ENCODE results near the gene PYDC1. TPM values are rescaled to one million over a fixed set of nuclear protein-coding genes. Genes with fewer than 3 reads are reported as not detected.
A peak's percentile ranks its signal among the peaks of the same experiment; 100 is the strongest.

The PYDC1 gene
- total RNA-seq, 5 donors from 2014 or later (not counting 1 experiment from before 2014, with no cell fraction given): not detected

DNA sequence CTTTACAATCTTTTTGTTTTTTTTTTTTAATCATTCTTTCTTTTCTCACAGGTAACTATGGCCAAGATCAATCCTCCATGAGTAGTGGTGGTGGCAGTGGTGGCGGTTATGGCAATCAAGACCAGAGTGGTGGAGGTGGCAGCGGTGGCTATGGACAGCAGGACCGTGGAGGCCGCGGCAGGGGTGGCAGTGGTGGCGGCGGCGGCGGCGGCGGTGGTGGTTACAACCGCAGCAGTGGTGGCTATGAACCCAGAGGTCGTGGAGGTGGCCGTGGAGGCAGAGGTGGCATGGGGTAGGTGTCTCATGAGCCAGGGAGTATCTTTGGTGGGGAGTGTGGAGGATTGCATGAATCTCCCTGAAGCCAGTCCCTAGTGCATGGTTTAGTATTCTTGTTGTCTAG, 32.0 kb downstream of the PYDC1 start:
- peak overlapping the region; percentile 68 to 70 for H3K27ac Mint-ChIP-seq
- Histone ChIP-seq H3K9me3 (no peaks in the 10 kb centered on the region), H3K4me1 (ENCODE audit: control insufficient read depth in 1 of 2, extremely low read depth in 1 of 2, insufficient read depth in 2 of 2, low read length in 2 of 2) (peaks cover 56 to 78% of the 10 kb centered on the region in 2 experiments), H3K4me3 (ENCODE audit: control insufficient read depth in 1 of 2, extremely low read depth in 1 of 2, low read length in 1 of 2) (no peak overlapping the region), H3K27me3 (replicated peaks in 1 of 2; ENCODE audit: control insufficient read depth in 2 of 2, extremely low read depth in 1 of 2, insufficient read depth in 2 of 2, low read length in 1 of 2) (no peaks in the 10 kb centered on the region), H3K36me3 (ENCODE audit: control insufficient read depth in 2 of 2, extremely low read depth in 1 of 2, insufficient read depth in 1 of 2, low read length in 1 of 2) (peaks cover 9 to 80% of the 10 kb centered on the region in 2 donors), H3K27ac (ENCODE audit: low read length) (no peak overlapping the region)
- POLR2A ChIA-PET: interaction anchor here (0.7 to 1.2 kb wide), 6 partner anchors 12 to 67 kb away, joined by 3 to 12 read pairs (median 5); partner anchors contain the start of genes KAT8 (in 1 of the 2) and PYCARD (in 1 of the 2)
- H3K4me1 Mint-ChIP-seq: peaks cover 81 to 94% (median 86%) of the 10 kb centered on the region in 3 donors
- peak overlapping the region in 2 of 3 donors; percentile 25 to 97 for H3K4me3 Mint-ChIP-seq
- ATAC-seq (replicated peaks in 1 of 4) (no peak), DNase-seq (no peak)
- H3K27me3 Mint-ChIP-seq: peaks cover 0 to 2% of the 10 kb centered on the region in 2 donors
- H3K9me3 Mint-ChIP-seq: no peaks in the 10 kb centered on the region
- peaks cover 81% of the 10 kb centered on the region for H3K36me3 Mint-ChIP-seq
- 95% methylated on average over 13 of the region's 14 CpGs for WGBS (ENCODE audit: insufficient coverage)
- CTCF ChIA-PET: interaction anchor here in 1 of 2 donors (0.7 kb wide), 1 partner anchor 16 kb away, joined by 4 read pairs; no protein-coding TSS in a partner anchor

DNA sequence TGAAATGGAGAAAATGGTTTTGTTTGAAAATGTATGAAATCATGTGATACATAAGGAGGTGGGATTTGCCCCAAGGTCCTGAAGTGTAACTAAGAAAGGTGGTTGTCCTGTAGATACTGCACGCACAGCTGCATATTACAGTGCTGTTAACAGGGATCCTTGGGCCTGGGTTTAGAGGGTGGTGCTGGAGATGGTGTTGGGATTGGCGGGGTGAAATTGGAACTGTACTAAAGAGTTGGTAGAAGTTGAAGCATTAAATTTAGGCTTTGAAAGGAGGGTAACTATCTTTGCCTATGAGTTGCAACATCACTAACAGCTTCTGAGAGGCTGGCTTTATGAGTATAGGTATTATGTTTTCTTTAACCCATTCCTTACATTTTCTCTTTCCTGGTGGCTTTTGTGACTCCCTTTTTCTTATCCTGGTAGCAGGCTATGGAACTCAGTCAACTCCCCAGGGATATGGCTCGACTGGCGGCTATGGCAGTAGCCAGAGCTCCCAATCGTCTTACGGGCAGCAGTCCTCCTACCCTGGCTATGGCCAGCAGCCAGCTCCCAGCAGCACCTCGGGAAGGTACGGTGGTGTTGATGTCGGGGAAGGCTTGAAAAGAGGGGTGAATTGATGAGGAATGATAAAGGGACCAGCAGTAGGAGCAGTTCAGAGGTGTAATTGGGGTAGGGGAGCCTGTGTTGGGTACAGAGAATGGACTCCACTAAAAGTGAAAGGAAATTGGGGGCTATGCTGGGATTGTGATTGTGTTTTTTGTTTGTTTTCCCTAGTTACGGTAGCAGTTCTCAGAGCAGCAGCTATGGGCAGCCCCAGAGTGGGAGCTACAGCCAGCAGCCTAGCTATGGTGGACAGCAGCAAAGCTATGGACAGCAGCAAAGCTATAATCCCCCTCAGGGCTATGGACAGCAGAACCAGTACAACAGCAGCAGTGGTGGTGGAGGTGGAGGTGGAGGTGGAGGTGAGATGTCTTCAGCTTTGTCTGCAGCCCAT, 33.2 kb downstream of the PYDC1 start:
- H3K4me3 Mint-ChIP-seq: peak overlapping the region; percentile 60 to 98 (median 97)
- ChIA-PET CTCF (interaction anchor here (0.6 to 0.7 kb wide), 3 partner anchors 17 to 296 kb away, joined by 3 to 4 read pairs (median 4); no protein-coding TSS in a partner anchor), POLR2A (interaction anchor here (0.5 to 2.2 kb wide), 8 partner anchors 9 to 686 kb away, joined by 3 to 12 read pairs (median 4); partner anchors contain the start of genes KAT8 (in 1 of the 2) and PYCARD (in 1 of the 2))
- H3K4me1 Mint-ChIP-seq: peaks cover 74 to 88% (median 79%) of the 10 kb centered on the region in 3 donors
- 75% methylated on average over 5 of the region's 10 CpGs for WGBS (ENCODE audit: insufficient coverage)
- H3K27ac Mint-ChIP-seq: peak overlapping the region; percentile 65 to 74
- peaks cover 58 to 75% of the 10 kb centered on the region in 2 experiments for H3K4me1 ChIP-seq (ENCODE audit: control insufficient read depth in 1 of 2, extremely low read depth in 1 of 2, insufficient read depth in 2 of 2, low read length in 2 of 2)
- peaks cover 6 to 68% of the 10 kb centered on the region in 2 donors for H3K36me3 ChIP-seq (ENCODE audit: control insufficient read depth in 2 of 2, extremely low read depth in 1 of 2, insufficient read depth in 1 of 2, low read length in 1 of 2)
- peaks cover 70% of the 10 kb centered on the region for H3K36me3 Mint-ChIP-seq
- DNase-seq (no peak), ATAC-seq (replicated peaks in 1 of 4) (no peak)
- H3K27me3 ChIP-seq (replicated peaks in 1 of 2; ENCODE audit: control insufficient read depth in 2 of 2, extremely low read depth in 1 of 2, insufficient read depth in 2 of 2, low read length in 1 of 2): no peaks in the 10 kb centered on the region
- no peaks in the 10 kb centered on the region for H3K9me3 Mint-ChIP-seq
- H3K4me3 ChIP-seq (ENCODE audit: control insufficient read depth in 1 of 2, extremely low read depth in 1 of 2, low read length in 1 of 2): no peak overlapping the region
- peak overlapping the region; percentile 25 for H3K27ac ChIP-seq (ENCODE audit: low read length)
- no peaks in the 10 kb centered on the region for H3K9me3 ChIP-seq
- H3K27me3 Mint-ChIP-seq: peaks cover 0 to 2% of the 10 kb centered on the region in 2 donors

DNA sequence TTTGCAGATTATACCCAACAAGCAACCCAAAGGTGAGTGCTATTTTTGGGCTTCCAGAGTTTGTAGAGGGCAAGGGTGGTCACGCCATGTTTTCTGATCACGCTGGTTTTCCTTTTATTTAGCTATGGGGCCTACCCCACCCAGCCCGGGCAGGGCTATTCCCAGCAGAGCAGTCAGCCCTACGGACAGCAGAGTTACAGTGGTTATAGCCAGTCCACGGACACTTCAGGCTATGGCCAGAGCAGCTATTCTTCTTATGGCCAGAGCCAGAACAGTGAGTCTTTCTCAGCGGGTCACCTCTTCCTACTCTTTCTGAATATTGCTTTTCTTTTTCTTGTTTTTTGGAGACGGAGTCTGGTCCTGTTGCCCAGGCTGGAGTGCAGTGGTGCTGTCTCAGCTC, 34.5 kb downstream of the PYDC1 start:
- POLR2A ChIA-PET: interaction anchor here (0.5 to 2.2 kb wide), 3 partner anchors 13 to 40 kb away, joined by 3 to 8 read pairs (median 8); no protein-coding TSS in a partner anchor
- CTCF ChIA-PET: interaction anchor here (0.7 to 1.0 kb wide), 3 partner anchors 11 to 541 kb away, joined by 4 to 5 read pairs (median 5); no protein-coding TSS in a partner anchor
- H3K4me1 Mint-ChIP-seq: peaks cover 73 to 85% (median 78%) of the 10 kb centered on the region in 3 donors
- DNase-seq (no peak), ATAC-seq (replicated peaks in 1 of 4) (no peak)
- Histone ChIP-seq H3K27ac (ENCODE audit: low read length) (peak overlapping the region; percentile 13), H3K9me3 (no peaks in the 10 kb centered on the region), H3K36me3 (ENCODE audit: control insufficient read depth in 2 of 2, extremely low read depth in 1 of 2, insufficient read depth in 1 of 2, low read length in 1 of 2) (peaks cover 6 to 55% of the 10 kb centered on the region in 2 donors), H3K27me3 (replicated peaks in 1 of 2; ENCODE audit: control insufficient read depth in 2 of 2, extremely low read depth in 1 of 2, insufficient read depth in 2 of 2, low read length in 1 of 2) (no peaks in the 10 kb centered on the region), H3K4me1 (ENCODE audit: control insufficient read depth in 1 of 2, extremely low read depth in 1 of 2, insufficient read depth in 2 of 2, low read length in 2 of 2) (peaks cover 65 to 77% of the 10 kb centered on the region in 2 experiments), H3K4me3 (ENCODE audit: control insufficient read depth in 1 of 2, extremely low read depth in 1 of 2, low read length in 1 of 2) (peak overlapping the region; percentile 90 to 92)
- peak overlapping the region; percentile 97 to 98 (median 98) for H3K4me3 Mint-ChIP-seq
- H3K36me3 Mint-ChIP-seq: peaks cover 58% of the 10 kb centered on the region
- WGBS (ENCODE audit: insufficient coverage): 23% methylated on average over 4 of the region's 7 CpGs
- H3K27ac Mint-ChIP-seq: peak overlapping the region; percentile 75 to 83
- peaks cover 0 to 2% of the 10 kb centered on the region in 2 donors for H3K27me3 Mint-ChIP-seq
- no peaks in the 10 kb centered on the region for H3K9me3 Mint-ChIP-seq

DNA sequence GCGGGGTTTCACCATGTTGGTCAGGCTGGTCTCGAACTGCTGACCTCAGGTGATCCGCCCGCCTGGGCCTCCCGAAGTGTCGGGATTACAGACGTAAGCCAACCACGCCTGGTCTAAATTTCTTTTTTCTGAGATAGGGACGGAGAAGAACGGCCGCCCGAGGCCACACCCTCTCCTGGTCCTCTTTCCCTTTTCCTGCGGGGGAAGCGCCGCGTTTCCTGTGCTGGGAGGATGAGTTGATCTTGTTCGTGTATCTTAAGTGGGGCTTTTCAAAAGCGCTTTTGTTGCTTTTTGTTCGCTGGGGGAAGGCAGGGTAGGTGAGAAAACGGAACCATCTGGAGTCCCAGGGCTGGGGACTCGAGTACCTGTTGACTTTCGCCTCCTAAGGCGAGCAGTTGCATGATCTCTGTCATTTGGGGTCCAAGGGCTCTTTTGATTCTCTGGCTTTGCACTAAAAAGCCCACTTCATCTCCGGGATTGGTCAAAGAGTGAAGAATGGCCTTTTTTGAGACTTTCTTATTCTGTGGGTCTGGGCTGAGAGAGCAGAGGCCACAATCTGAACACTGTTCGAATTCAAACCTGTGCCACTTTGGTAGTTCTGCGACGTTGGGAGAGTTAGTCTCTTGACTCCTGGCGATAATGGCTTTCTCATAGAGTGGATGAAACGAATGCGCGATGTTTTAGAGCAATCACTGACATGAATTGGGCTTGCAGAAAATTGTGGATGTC, 35.7 kb downstream of the PYDC1 start:
- Histone ChIP-seq H3K9me3 (no peaks in the 10 kb centered on the region), H3K4me3 (ENCODE audit: control insufficient read depth in 1 of 2, extremely low read depth in 1 of 2, low read length in 1 of 2) (peak overlapping the region; percentile 90 to 92), H3K27ac (ENCODE audit: low read length) (peak overlapping the region; percentile 89), H3K4me1 (ENCODE audit: control insufficient read depth in 1 of 2, extremely low read depth in 1 of 2, insufficient read depth in 2 of 2, low read length in 2 of 2) (peaks cover 61 to 80% of the 10 kb centered on the region in 2 experiments), H3K36me3 (ENCODE audit: control insufficient read depth in 2 of 2, extremely low read depth in 1 of 2, insufficient read depth in 1 of 2, low read length in 1 of 2) (peaks cover 6 to 43% of the 10 kb centered on the region in 2 donors), H3K27me3 (replicated peaks in 1 of 2; ENCODE audit: control insufficient read depth in 2 of 2, extremely low read depth in 1 of 2, insufficient read depth in 2 of 2, low read length in 1 of 2) (no peaks in the 10 kb centered on the region)
- DNase-seq: peak in 1 of 35 experiments; percentile 53
- peak overlapping the region; percentile 97 to 98 (median 98) for H3K4me3 Mint-ChIP-seq
- H3K4me1 Mint-ChIP-seq: peaks cover 71 to 84% (median 77%) of the 10 kb centered on the region in 3 donors
- H3K9me3 Mint-ChIP-seq: no peaks in the 10 kb centered on the region
- H3K27me3 Mint-ChIP-seq: peaks cover 0 to 2% of the 10 kb centered on the region in 2 donors
- peak overlapping the region; percentile 93 to 99 for H3K27ac Mint-ChIP-seq
- POLR2A ChIA-PET: interaction anchor here in 1 of 2 donors (1.0 to 2.2 kb wide), 4 partner anchors 8 to 64 kb away, joined by 3 to 16 read pairs (median 9); partner anchors contain the start of gene KAT8
- 2% methylated on average over 15 of the region's 31 CpGs for WGBS (ENCODE audit: insufficient coverage)
- CTCF ChIA-PET: no interaction called here
- ATAC-seq (replicated peaks in 1 of 4): no peak
- H3K36me3 Mint-ChIP-seq: peaks cover 47% of the 10 kb centered on the region

DNA sequence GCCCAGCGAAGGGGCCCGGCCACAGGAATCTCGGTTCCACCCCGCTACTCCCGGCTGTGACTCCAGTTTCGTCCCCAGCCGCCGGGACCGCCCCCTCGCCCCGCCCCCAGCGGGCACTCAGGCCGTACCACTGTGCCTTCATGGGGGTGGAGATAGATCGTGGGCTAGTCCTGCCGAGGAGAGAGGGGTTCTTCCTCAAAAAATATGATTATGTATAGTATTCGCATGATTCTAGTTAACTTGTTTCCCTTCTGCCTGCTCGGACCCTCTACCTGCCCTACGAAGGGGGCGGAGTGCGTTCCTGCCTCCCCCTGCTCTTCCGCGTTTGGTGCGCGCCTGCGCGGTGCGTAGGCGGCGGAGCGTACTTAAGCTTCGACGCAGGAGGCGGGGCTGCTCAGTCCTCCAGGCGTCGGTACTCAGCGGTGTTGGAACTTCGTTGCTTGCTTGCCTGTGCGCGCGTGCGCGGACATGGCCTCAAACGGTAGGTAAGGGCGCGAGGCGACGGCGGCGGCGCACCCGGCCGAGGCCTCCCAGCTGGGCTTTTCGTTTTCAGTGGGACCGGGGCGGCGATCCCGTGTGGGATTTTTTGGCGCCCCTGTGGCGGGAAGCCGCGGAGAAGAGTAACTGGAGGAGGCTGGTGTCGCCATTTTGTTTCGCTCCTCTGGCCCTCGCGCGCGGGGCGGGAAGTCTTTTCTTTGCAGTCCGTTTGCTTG, 37.0 kb downstream of the PYDC1 start, which contains the start of gene FUS:
TSS of gene FUS (plus strand) at position 393 of the 713 bp plus-strand sequence. CDS start at position 469, 76 bp downstream.
- H3K9me3 ChIP-seq: no peaks in the 10 kb centered on the region

More for the DNA sequence above, 37.0 kb downstream of the PYDC1 start, which contains the start of gene FUS:
- H3K27me3 Mint-ChIP-seq: peaks cover 0 to 2% of the 10 kb centered on the region in 2 donors
- Histone ChIP-seq H3K4me1 (ENCODE audit: control insufficient read depth in 1 of 2, extremely low read depth in 1 of 2, insufficient read depth in 2 of 2, low read length in 2 of 2) (peaks cover 48 to 70% of the 10 kb centered on the region in 2 experiments), H3K27ac (ENCODE audit: low read length) (peak within 1 kb of the TSS; percentile 89), H3K27me3 (replicated peaks in 1 of 2; ENCODE audit: control insufficient read depth in 2 of 2, extremely low read depth in 1 of 2, insufficient read depth in 2 of 2, low read length in 1 of 2) (no peaks in the 10 kb centered on the region), H3K4me3 (ENCODE audit: control insufficient read depth in 1 of 2, extremely low read depth in 1 of 2, low read length in 1 of 2) (peak within 1 kb of the TSS; percentile 90 to 92), H3K36me3 (ENCODE audit: control insufficient read depth in 2 of 2, extremely low read depth in 1 of 2, insufficient read depth in 1 of 2, low read length in 1 of 2) (peaks cover 6 to 30% of the 10 kb centered on the region in 2 donors)
- DNase-seq: peak; percentile 78 to 98 (median 89)
- H3K36me3 Mint-ChIP-seq: peaks cover 33% of the 10 kb centered on the region
- peak within 1 kb of the TSS; percentile 99 for H3K27ac Mint-ChIP-seq
- POLR2A ChIA-PET: interaction anchor here (0.5 to 2.1 kb wide), 8 partner anchors 10 to 62 kb away, joined by 3 to 16 read pairs (median 6); partner anchors contain the start of genes KAT8 (in 1 of the 2) and PYCARD (in 1 of the 2)
- under 1% methylated on average over 60 of the region's 69 CpGs for WGBS (ENCODE audit: insufficient coverage)
- peak within 1 kb of the TSS; percentile 97 to 98 (median 98) for H3K4me3 Mint-ChIP-seq
- H3K4me1 Mint-ChIP-seq: peaks cover 58 to 70% (median 65%) of the 10 kb centered on the region in 3 donors
- no peaks in the 10 kb centered on the region for H3K9me3 Mint-ChIP-seq
- CTCF ChIA-PET: interaction anchor here (1.0 to 1.2 kb wide), 3 partner anchors 20 to 38 kb away, joined by 3 to 4 read pairs (median 4); no protein-coding TSS in a partner anchor
- ATAC-seq (replicated peaks in 1 of 4): peak; percentile 64 to 79 (median 69)

All from T-cell (primary cell).